ENCODE measurements around the gene NOS1.

Gene NOS1

DNA sequence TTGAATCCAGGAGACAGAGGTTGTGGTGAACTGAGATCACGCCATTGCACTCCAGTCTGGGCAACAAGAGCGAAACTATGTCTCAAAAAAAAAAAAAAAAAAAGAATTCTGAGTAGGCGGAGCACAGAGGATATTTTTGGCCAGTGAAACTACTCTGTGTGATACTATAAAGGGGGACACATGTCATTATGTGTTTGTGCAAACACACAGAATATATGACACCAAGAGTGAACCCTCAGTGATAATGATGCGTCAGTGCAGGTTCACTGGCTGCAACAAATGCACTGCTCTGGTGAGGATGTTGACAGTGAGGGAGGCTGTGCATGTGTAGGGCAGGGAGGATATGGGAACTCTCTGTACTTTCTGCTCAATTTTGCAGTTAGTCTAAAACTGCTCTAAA, 195.3 kb downstream of the NOS1 start:
- no peak for DNase-seq

GRCh38 chr12:117165342-117165741, 196.1 kb downstream of the NOS1 start:
- DNase-seq, result peak; percentile 95

DNA sequence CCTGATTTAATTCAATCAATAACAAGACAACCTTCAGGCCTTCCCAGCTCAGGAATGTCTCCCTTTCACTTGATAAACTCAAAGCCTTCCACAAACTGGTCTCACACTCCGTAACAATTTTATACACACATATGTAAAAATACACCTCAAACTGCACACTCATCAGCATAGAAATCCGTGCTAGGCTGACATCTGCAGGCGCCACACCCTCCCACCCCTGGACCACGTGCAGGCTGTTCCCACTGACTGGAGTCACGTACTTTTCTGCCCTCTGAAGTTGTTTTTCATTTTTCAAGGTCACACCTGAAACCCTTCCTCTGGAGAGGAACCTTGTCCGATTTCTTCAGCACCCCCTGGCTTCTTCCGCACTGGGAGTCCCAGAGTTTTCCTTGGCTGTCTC, 198.8 kb downstream of the NOS1 start:
- DNase-seq, result no peak

- no peak for DNase-seq
Measured at GRCh38 chr12:117162167-117162539, 199.3 kb downstream of the NOS1 start.

DNA sequence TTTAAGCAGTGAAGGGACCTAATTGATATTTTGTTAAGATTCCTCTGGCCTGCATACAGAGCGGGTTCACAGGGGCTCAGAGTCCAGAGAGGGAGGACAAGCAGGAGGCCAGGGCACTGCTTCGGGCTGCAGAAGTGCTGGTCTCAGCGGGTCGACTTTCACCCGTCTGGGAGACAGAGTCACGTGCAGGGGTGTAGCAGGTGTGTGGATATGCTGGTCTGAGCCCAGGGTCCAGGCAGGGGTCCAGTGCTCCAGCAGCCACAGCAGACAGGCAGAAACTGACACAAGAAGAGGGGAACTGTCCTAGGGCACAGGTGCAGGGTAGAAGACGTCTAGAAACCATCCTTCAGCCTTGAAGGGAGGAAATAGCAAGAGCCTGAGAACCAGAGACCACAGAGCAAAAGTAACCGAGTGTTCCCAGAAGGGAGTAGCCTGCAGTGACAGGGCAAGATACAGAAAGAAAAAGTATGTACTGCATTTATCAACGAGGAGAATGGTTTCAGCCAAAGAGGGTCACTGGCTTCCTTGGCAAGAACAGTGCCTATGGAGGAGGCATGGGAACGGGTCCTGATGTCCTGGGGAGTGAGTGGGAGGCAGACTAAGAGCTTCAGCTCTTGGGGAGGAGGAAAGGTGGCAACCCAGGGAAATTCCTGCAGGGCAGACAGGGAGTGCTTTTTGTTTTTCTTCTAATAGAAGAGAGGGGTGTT, 199.8 kb downstream of the NOS1 start:
- DNase-seq, result no peak

- DNase-seq, result no peak
Measured at GRCh38 chr12:117159674-117160073, 201.8 kb downstream of the NOS1 start.

DNA sequence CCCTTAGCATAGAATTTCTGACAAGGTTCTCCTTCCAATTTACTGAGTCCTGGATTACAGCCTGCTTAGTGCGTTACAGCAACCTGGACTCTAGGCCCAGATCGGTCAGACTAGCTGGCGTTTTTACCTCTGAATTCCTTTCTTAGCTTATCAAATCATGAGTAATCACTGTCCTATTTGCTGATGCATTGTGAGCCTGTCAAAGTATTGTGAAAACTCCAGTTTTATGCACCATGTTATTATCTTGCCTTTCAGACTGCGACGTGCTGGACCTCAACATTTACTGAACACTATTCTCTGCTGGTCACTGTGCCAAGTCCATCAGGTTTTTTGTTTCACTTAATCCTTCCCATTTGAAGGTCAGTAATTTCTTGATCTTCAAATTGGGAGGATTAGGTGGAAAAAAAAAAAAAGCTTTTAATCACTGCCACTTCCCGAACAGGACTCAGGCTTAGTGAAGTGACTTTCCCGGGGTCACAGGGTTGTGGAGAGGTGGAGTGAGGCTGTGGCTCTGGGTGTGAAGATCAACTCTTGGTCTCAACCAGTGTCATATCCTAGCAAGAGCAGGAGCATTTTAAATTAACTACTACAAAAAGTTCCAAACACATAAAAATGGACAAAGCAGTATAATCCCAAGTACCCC, 202.4 kb downstream of the NOS1 start:
- DNase-seq, result no peak
